GM10847 (cell line): ENCODE results near the gene SEMA3A.

Experiments used
- POLR2A ChIP-seq: IDR thresholded peaks from 2 replicates; pipeline ENCODE4 v1.6.1; 2011; ENCODE audit not compliant: insufficient read length; ENCODE audit errors: extremely low read depth

SEMA3A gene

GRCh38 chr7:84108787-84109186 is 85.8 kb downstream of the SEMA3A start:
- no peak for TF ChIP-seq POLR2A

- TF ChIP-seq POLR2A: no peak
These were observed 86.5 kb downstream of the SEMA3A start for GRCh38 chr7:84108119-84108518.

- no peak for TF ChIP-seq POLR2A
These were observed 87.3 kb downstream of the SEMA3A start for GRCh38 chr7:84107259-84107658.

- TF ChIP-seq POLR2A: no peak
These were observed 88.3 kb downstream of the SEMA3A start for GRCh38 chr7:84106291-84106690.

- no peak for TF ChIP-seq POLR2A
These were observed 89.0 kb downstream of the SEMA3A start for GRCh38 chr7:84105586-84105985.

- TF ChIP-seq POLR2A: no peak
These were observed 89.8 kb downstream of the SEMA3A start for GRCh38 chr7:84104826-84105225.

GRCh38 chr7:84102213-84102612 is 92.4 kb downstream of the SEMA3A start:
- TF ChIP-seq POLR2A: no peak

- no peak for TF ChIP-seq POLR2A
These were observed 93.7 kb downstream of the SEMA3A start for GRCh38 chr7:84100866-84101265.

- no peak for TF ChIP-seq POLR2A
These were observed 98.6 kb downstream of the SEMA3A start for GRCh38 chr7:84095971-84096370.

GRCh38 chr7:84092207-84092606 is 102.4 kb downstream of the SEMA3A start:
- no peak for TF ChIP-seq POLR2A

GRCh38 chr7:84091318-84091717 is 103.3 kb downstream of the SEMA3A start:
- TF ChIP-seq POLR2A: no peak

GRCh38 chr7:84088802-84089201 is 105.8 kb downstream of the SEMA3A start:
- no peak for TF ChIP-seq POLR2A

- TF ChIP-seq POLR2A: no peak
These were observed 108.6 kb downstream of the SEMA3A start for GRCh38 chr7:84085998-84086397.

- TF ChIP-seq POLR2A: no peak
These were observed 109.4 kb downstream of the SEMA3A start for GRCh38 chr7:84085147-84085546.

GRCh38 chr7:84083846-84084245 is 110.7 kb downstream of the SEMA3A start:
- TF ChIP-seq POLR2A: no peak

- TF ChIP-seq POLR2A: no peak
These were observed 112.5 kb downstream of the SEMA3A start for GRCh38 chr7:84081973-84082522.

- TF ChIP-seq POLR2A: no peak
These were observed 117.3 kb downstream of the SEMA3A start for GRCh38 chr7:84077336-84077735.

- no peak for TF ChIP-seq POLR2A
These were observed 118.4 kb downstream of the SEMA3A start for GRCh38 chr7:84076219-84076618.
